Neural progenitor cell (in vitro differentiated cells): ENCODE measurements around the gene GALNTL6. TPM values are rescaled to one million over a fixed set of nuclear protein-coding genes. Genes with fewer than 3 reads are reported as not detected.
A peak's percentile ranks its signal among the peaks of the same experiment; 100 is the strongest.

Experiments used
- DNase-seq: peaks from one replicate; pipeline ENCODE4 v3.0.0-alpha.2; 2016; ENCODE audit warnings: low spot score
- H2AFZ ChIP-seq: fragments of 200-600 bp; sonication (generic); replicated peaks from 2 replicates; pipeline ENCODE4 v1.6.1; 2016; ENCODE audit warnings: antibody characterized with exemption
- H3F3A ChIP-seq: fragments of 200-600 bp; sonication (generic); 2 replicates; pipeline ENCODE4 v1.6.1; 2016; ENCODE audit warnings: antibody characterized with exemption, low read depth
- H3K27ac ChIP-seq: fragments of 200-600 bp; sonication (generic); 2 replicates; pipeline ENCODE4 v1.5.1; 2016; ENCODE audit warnings: mild to moderate bottlenecking
- H3K27me3 ChIP-seq: fragments of 200-600 bp; sonication (generic); 2 replicates; pipeline ENCODE4 v1.6.1; 2016; ENCODE audit warnings: mild to moderate bottlenecking, moderate library complexity
- H3K36me3 ChIP-seq: fragments of 200-600 bp; sonication (generic); 2 replicates; pipeline ENCODE4 v1.5.1; 2016
- H3K4me1 ChIP-seq: fragments of 200-600 bp; sonication (generic); 2 replicates; pipeline ENCODE4 v1.6.1; 2016; ENCODE audit warnings: mixed run types
- H3K4me2 ChIP-seq: fragments of 200-600 bp; sonication (generic); 2 replicates; pipeline ENCODE4 v1.6.1; 2016
- H3K4me3 ChIP-seq: fragments of 200-600 bp; sonication (generic); 2 replicates; pipeline ENCODE4 v1.5.1; 2016
- H3K79me2 ChIP-seq: fragments of 200-600 bp; sonication (generic); 2 replicates; pipeline ENCODE4 v1.6.1; 2016; ENCODE audit warnings: low read depth
- H3K9ac ChIP-seq: fragments of 200-600 bp; sonication (generic); 2 replicates; pipeline ENCODE4 v1.6.1; 2016
- H3K9me3 ChIP-seq: fragments of 200-600 bp; sonication (generic); 2 replicates; pipeline ENCODE4 v1.5.1; 2016; ENCODE audit warnings: low read depth
- H4K20me1 ChIP-seq: fragments of 200-600 bp; sonication (generic); 2 replicates; pipeline ENCODE4 v1.6.1; 2016; ENCODE audit warnings: low read depth
- H3K27ac Mint-ChIP-seq: 3 replicates; pipeline ENCODE4 v1.8.0; 2021; ENCODE audit warnings: mixed read lengths
- H3K27me3 Mint-ChIP-seq: 2 replicates; pipeline ENCODE4 v1.8.0; 2022; ENCODE audit warnings: low read depth, mild to moderate bottlenecking, inconsistent platforms, moderate library complexity, mixed read lengths; ENCODE audit not compliant: insufficient read depth
- H3K36me3 Mint-ChIP-seq: 3 replicates; pipeline ENCODE4 v1.8.0; 2021; ENCODE audit warnings: mixed read lengths
- H3K4me1 Mint-ChIP-seq: 3 replicates; pipeline ENCODE4 v1.8.0; 2021; ENCODE audit warnings: mixed read lengths
- H3K4me3 Mint-ChIP-seq: 3 replicates; pipeline ENCODE4 v1.8.0; 2021; ENCODE audit warnings: mild to moderate bottlenecking, moderate library complexity, mixed read lengths
- H3K9me3 Mint-ChIP-seq: 3 replicates; pipeline ENCODE4 v1.8.0; 2020; ENCODE audit warnings: mixed read lengths
- EZH2 ChIP-seq: fragments of 200-600 bp; sonication (generic); IDR thresholded peaks from 2 replicates; pipeline ENCODE4 v1.6.1; 2017; ENCODE audit warnings: antibody characterized with exemption, mild to moderate bottlenecking, moderate library complexity
- EZH2phosphoT487 ChIP-seq: fragments of 200-600 bp; sonication (generic); IDR thresholded peaks from 2 replicates; pipeline ENCODE4 v1.6.1; 2017; ENCODE audit warnings: antibody characterized with exemption
- total RNA-seq: library from RNA; depleted of rRNA; stranded (reverse); fragments of >200 nt; gene quantifications from 2 replicates; pipeline ENCODE4 v1.2.3, GENCODE V29; 2015; ENCODE audit warnings: low replicate concordance
- TF ChIP-seq, protein P1 (sequence below): fragments of 200-600 bp; sonication (generic); IDR thresholded peaks from 2 replicates; pipeline ENCODE4 v1.5.1; 2017; ENCODE audit warnings: antibody characterized with exemption, mild to moderate bottlenecking

Gene GALNTL6
- total RNA-seq, 1 donor from 2014 or later = 0.15 TPM

DNA sequence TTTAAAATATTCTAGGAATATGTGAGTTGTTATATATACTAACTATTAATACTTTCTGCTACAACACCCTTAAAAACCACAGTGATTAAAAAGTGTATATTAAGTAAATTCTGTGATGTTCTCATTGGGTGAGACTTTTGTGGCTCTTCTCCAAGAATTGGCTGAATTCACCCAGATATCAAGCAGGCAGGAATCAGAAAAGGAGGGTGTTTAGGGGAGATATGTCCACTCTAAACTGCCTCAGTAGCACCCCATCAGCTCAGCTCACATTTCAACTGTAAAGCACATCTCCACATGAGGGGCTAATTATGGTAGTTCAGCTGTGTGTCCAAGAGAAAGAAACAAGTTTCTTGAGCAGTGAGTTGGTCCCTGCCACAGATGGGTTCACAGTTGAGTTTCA lies 165.0 kb downstream of the GALNTL6 start:
- H3K27ac ChIP-seq = no peak overlapping the region
- H3K4me3 ChIP-seq = no peak overlapping the region
- Mint-ChIP-seq H3K36me3 (no peaks in the 10 kb centered on the region), H3K4me1 (no peaks in the 10 kb centered on the region), H3K4me3 (no peak overlapping the region), H3K27me3 (no peaks in the 10 kb centered on the region), H3K27ac (no peak overlapping the region), H3K9me3 (no peaks in the 10 kb centered on the region)
- H2AFZ ChIP-seq = peak overlapping the region; percentile 48
- H3K4me2 ChIP-seq = no peak overlapping the region
- H3F3A ChIP-seq = no peaks in the 10 kb centered on the region
- no peak for DNase-seq
- H3K9ac ChIP-seq = no peak overlapping the region
- TF ChIP-seq, protein P1, sequence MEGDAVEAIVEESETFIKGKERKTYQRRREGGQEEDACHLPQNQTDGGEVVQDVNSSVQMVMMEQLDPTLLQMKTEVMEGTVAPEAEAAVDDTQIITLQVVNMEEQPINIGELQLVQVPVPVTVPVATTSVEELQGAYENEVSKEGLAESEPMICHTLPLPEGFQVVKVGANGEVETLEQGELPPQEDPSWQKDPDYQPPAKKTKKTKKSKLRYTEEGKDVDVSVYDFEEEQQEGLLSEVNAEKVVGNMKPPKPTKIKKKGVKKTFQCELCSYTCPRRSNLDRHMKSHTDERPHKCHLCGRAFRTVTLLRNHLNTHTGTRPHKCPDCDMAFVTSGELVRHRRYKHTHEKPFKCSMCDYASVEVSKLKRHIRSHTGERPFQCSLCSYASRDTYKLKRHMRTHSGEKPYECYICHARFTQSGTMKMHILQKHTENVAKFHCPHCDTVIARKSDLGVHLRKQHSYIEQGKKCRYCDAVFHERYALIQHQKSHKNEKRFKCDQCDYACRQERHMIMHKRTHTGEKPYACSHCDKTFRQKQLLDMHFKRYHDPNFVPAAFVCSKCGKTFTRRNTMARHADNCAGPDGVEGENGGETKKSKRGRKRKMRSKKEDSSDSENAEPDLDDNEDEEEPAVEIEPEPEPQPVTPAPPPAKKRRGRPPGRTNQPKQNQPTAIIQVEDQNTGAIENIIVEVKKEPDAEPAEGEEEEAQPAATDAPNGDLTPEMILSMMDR = no peak
- no peak for TF ChIP-seq EZH2
- no peak for TF ChIP-seq EZH2phosphoT487
- no peaks in the 10 kb centered on the region for H3K9me3 ChIP-seq
- no peaks in the 10 kb centered on the region for H3K27me3 ChIP-seq
- no peaks in the 10 kb centered on the region for H3K36me3 ChIP-seq
- H3K79me2 ChIP-seq = no peaks in the 10 kb centered on the region
- H4K20me1 ChIP-seq = no peaks in the 10 kb centered on the region
- H3K4me1 ChIP-seq = no peaks in the 10 kb centered on the region

DNA sequence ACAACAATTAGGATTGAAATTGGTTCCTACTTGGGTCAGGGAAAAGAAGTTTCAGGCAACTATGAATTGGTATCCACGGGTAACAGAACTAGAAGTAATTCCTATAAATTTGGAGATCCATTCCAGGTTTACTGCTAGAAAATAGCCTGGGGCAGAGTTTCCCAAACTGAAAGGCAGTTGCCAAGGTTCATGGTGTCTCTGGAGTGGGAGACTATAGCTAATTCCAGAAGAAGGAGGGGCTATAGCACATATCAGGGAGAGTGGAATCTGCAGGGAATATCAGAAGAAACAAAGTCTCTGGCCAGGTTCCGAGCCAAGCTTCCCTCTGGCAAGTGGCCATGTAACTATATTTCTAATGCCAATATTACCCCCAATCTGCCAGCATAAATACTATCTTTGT lies 166.3 kb downstream of the GALNTL6 start:
- Mint-ChIP-seq H3K27ac (no peak overlapping the region), H3K4me3 (no peak overlapping the region), H3K9me3 (no peaks in the 10 kb centered on the region), H3K4me1 (no peaks in the 10 kb centered on the region), H3K27me3 (peaks cover 3% of the 10 kb centered on the region), H3K36me3 (no peaks in the 10 kb centered on the region)
- Histone ChIP-seq H3K27ac (no peak overlapping the region), H3K4me2 (no peak overlapping the region), H3K27me3 (no peaks in the 10 kb centered on the region), H2AFZ (no peak overlapping the region), H4K20me1 (no peaks in the 10 kb centered on the region), H3K4me1 (no peaks in the 10 kb centered on the region), H3K4me3 (no peak overlapping the region), H3K9ac (no peak overlapping the region), H3K79me2 (no peaks in the 10 kb centered on the region), H3K36me3 (no peaks in the 10 kb centered on the region), H3K9me3 (no peaks in the 10 kb centered on the region), H3F3A (no peaks in the 10 kb centered on the region)
- no peak for DNase-seq
- TF ChIP-seq EZH2 = no peak
- TF ChIP-seq, protein P1 = no peak
- no peak for TF ChIP-seq EZH2phosphoT487

DNA sequence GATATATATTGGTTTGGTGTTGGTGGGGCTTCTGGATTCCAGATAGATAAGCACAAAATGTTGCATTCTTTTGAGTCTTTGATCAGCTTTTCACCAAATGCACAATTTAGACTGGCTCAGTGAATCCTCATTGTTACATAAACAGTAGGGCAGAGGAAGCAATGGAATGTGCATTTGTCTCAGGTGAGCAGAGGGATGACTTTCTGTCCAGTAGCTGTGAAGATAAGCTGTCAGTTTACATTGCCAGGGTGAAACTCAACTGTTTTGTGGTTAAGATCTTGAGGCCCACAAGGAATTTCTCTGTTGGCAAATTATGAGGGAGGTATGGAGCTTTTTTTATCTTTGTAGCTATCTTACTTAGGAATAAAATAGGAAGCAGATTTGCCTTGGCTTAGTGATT lies 168.0 kb downstream of the GALNTL6 start:
- Histone ChIP-seq H3K79me2 (no peaks in the 10 kb centered on the region), H3K36me3 (no peaks in the 10 kb centered on the region), H3K27me3 (no peaks in the 10 kb centered on the region), H3F3A (no peaks in the 10 kb centered on the region), H3K27ac (no peak overlapping the region), H2AFZ (no peak overlapping the region), H3K9me3 (no peaks in the 10 kb centered on the region), H3K4me1 (no peaks in the 10 kb centered on the region), H3K4me2 (no peak overlapping the region), H4K20me1 (no peaks in the 10 kb centered on the region), H3K4me3 (no peak overlapping the region), H3K9ac (no peak overlapping the region)
- Mint-ChIP-seq H3K9me3 (no peaks in the 10 kb centered on the region), H3K4me1 (no peaks in the 10 kb centered on the region), H3K4me3 (no peak overlapping the region), H3K36me3 (no peaks in the 10 kb centered on the region), H3K27ac (no peak overlapping the region), H3K27me3 (peaks cover 3% of the 10 kb centered on the region)
- TF ChIP-seq, protein P1 = no peak
- TF ChIP-seq EZH2phosphoT487 (no peak), EZH2 (no peak)
- peak; percentile 5 for DNase-seq
